T-helper 1 cell (primary cell): ENCODE data around the gene PHF13.

Experiments
- DNase-seq, 5 donors: peaks; one replicate each; pipeline ENCODE4 v3.0.0-alpha.2; 2012 to 2020

The PHF13 gene

DNA sequence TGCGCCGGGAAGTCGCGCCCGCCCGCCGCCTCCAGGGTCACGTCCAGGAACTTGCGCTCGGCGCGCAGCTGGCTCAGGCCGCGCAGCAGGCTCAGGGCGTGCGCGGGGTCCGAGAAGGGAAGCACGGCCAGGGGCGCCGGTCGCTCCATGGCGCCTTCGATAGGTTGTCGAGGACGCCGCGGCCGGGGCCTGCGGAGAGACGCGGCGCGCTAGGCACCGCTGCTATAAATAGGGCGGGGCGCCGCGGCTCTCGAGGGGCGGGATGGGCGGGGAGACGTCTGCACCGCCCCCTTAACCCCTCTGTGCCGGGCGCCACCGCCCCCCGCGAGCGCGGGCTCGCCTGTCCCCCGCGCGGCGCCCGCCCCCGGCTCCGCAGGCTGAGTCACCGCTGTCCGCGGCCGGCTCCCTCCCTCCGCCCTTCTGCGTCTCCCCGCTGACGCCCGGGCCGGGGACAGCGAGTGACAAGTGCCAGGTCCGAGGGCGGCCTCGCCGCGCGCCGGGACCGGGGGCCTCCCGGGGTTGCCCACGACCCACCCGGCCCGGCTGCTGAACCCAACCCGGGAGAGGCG lies 10.8 kb upstream of the PHF13 start, which contains the start of gene KLHL21:
TSS of gene KLHL21 (minus strand) at position 201 of the 569 bp plus-strand sequence. CDS start at position 149, 52 bp downstream.
- peak; percentile 65 to 89 (median 76) for DNase-seq

- peak in 3 of 5 donors; percentile 43 to 68 (median 44) for DNase-seq
These were observed 10.2 kb upstream of the PHF13 start for GRCh38 chr1:6603238-6603914.

- DNase-seq: no peak
These were observed 9.5 kb upstream of the PHF13 start for GRCh38 chr1:6603915-6604558.

- DNase-seq: no peak
These were observed 730 bp upstream of the PHF13 start for GRCh38 chr1:6612641-6613360.

DNA sequence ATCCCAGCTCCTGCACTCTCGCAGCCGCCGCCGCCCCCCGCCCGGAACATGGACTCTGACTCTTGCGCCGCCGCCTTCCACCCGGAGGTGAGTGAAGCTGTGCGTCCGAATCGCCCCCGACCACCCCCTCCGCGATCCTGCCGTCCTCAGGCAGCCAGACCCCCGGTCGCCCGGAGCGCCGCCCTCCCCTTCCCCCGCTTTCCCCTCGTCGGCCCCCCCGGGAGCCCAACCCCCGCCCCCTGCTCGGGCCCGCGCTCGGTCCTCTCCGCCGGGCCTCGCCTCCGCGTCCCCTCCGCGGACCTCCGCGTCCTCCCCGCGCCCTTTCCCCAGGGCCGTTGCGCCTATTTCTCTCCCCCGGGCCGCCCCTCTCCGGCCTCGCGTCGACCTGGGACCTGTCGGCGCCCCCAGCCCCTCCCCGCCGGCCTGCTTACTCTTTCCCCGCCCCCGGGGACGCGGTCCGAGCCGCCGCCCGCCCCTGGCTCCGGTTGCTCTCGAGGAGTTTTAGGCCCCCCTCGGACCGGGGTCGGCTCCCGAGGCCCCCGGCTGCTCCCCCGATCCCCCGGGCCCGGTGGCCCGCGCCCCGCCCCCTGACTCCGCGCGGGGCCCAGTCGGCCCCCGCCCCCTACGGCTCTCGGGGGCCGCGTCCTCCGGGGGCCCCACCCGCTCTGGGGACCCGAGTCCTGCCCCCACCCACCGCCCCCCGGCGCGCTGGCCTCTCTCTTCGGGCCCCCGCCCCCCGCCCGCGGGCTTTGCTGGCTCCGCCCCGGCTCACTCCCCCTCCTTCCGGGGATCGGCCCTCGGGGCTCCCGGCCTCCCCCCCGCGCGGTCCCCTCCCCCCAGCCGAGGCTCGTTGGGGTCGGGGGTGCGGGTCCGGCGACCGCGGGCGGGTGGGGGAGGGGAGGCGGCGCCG lies 743 bp downstream of the PHF13 start:
- DNase-seq: peak in 4 of 5 donors; percentile 38 to 64 (median 46)

DNA sequence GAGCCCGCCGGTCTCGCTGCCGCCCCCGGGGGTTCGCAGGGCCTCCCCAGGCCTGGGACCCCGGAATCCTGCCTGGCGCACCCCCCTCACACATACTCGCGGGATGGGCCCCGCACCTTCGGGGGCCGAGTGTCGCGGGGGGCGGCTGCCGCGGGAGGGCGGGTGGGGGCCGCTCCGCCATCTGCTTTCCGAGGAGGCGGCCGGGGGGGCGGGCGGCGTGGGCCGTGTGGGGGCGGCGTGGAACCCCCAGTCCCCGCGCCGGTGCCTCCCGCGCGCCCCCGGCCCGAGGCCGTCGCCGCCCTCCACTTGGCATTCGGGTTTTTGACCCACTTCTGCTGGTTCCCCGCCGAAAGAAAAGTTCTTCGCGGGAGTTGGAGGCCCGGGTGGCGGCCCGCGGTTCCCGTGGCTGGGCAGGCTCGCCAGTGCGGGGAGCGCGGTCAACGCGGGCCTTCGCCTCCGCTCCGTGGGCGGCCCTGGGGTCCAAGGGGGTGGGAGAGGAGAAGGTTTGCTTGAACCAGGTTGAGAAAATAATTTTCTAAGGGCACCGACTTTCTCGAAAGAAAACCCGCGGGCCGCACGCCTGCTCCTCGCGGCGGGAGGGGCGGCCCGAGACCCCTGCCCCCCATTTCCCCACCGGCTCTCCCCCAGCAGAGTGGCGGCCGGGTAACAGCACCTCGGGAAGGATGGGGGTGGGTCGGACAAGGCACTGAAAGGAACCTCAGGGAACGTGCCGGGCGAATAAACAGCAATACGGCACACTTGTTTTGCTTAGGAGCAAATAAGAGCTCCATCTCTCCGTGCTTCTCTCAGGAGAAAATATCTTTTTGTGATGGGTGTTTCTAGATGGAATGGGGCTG lies 1.6 kb downstream of the PHF13 start:
- DNase-seq: peak in 1 of 5 donors; percentile 26

- no peak for DNase-seq
These were observed 5.5 kb downstream of the PHF13 start for GRCh38 chr1:6619045-6619444.

- DNase-seq: no peak
These were observed 8.2 kb downstream of the PHF13 start for GRCh38 chr1:6621429-6622391.

- no peak for DNase-seq
These were observed 9.0 kb downstream of the PHF13 start for GRCh38 chr1:6622396-6623152.

GRCh38 chr1:6623269-6623965 lies 9.9 kb downstream of the PHF13 start:
- no peak for DNase-seq

DNA sequence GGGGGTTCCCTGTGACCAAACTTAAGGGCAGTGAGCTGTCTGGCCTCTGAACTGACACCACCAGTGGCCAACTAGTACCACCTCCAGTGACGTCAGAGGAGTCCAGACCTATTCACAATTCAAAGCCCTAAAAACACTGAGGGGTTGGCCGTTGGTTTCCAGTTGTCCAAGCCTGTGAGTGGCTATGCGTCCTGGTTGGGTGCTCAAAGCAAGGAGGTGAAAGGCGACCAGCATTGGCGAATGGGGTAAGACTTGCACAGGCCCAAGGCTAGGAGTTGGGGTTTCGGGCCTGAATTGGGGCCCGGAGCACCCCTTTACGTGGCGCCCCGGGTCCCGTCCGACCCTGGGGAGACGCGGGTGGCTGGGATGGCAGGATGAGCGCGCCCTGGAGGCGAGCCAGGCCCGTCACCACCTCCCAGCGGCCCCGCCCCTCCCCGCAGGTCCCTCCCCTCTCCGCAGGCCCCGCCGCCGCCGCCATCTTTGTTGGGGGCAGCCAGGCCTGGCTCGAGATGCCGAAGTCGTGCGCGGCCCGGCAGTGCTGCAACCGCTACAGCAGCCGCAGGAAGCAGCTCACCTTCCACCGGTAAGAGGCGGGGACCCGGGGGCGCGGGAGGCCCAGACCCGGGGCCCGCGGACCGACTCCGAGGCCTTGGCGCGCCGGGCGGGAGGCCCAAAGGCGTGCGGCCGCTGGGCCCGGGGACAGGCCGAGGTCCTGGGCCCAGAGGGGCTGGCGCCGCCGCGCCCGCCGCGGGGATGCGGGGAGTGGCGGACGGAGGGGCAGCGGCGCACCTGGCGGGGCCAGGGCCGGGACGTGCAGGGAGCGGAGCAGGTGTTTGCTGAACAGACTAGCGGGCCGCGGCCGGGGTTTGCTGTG lies 11.4 kb downstream of the PHF13 start, which contains the start of gene THAP3:
TSS of gene THAP3 (plus strand) at position 159 of the 874 bp plus-strand sequence. CDS start at position 510, 351 bp downstream.
- peak; percentile 85 to 90 (median 88) for DNase-seq

GRCh38 chr1:6625584-6626149 lies 12.1 kb downstream of the PHF13 start:
- DNase-seq: no peak

GRCh38 chr1:6627031-6627430 lies 13.5 kb downstream of the PHF13 start:
- DNase-seq: no peak

GRCh38 chr1:6627841-6628545 lies 14.5 kb downstream of the PHF13 start:
- DNase-seq: no peak

DNA sequence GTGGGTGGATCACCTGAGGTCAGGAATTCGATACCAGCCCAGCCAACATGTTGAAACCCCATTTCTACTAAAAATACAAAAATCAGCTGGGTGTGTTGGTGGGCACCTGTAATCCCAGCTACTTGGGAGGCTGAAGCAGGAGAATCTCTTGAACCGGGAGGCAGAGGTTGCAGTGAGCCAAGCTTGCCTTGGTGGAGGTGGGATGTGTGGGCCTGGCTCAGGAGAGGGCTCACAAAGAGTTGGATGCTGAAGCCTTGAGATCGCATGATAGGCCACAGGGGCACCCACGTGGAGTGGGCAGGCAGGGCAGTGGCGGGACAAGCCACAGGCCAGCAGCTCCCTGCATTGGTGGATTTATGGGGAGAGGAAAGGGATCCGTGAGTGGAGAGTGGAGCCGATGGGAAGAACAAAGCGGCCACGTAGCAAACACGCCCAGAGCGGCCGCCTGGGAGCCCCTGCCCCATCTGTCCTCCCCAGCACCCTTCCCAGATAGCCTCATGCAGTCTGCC lies 15.5 kb downstream of the PHF13 start:
- no peak for DNase-seq

DNA sequence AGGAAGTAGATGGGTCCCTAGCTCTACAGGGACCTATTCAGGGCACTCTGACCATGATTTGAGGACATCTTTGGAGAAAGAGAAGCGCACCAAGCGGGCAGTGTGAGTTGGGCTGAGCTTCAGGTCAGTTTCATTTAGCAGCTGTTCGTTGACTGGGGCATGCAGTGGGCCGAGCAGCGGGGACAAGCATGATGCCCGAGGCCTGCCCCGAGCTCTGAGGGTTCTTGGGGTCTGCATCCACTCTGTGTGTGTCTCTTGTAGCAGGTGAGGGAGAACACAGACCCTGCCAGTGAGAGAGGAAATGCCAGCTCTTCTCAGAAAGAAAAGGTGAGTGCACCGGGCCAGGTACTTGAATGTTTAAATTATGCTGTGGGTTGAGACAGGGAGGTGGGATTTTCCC lies 16.5 kb downstream of the PHF13 start:
- DNase-seq: no peak
